Cerebellar nuclear complex (tissue), 1 donor: ENCODE measurements around the gene JTB.
A peak's percentile ranks its signal among the peaks of the same experiment; 100 is the strongest.
"Not testable (repeated sequence)": the region's sequence is repeated elsewhere in the genome, so short reads cannot be mapped to it uniquely, and the experiment has no call there.

Source experiments
- DNase-seq, 2 experiments: peaks; one replicate each; lab custom pipeline; 2025; lab: John Stamatoyannopoulos, UW

Gene JTB

DNA sequence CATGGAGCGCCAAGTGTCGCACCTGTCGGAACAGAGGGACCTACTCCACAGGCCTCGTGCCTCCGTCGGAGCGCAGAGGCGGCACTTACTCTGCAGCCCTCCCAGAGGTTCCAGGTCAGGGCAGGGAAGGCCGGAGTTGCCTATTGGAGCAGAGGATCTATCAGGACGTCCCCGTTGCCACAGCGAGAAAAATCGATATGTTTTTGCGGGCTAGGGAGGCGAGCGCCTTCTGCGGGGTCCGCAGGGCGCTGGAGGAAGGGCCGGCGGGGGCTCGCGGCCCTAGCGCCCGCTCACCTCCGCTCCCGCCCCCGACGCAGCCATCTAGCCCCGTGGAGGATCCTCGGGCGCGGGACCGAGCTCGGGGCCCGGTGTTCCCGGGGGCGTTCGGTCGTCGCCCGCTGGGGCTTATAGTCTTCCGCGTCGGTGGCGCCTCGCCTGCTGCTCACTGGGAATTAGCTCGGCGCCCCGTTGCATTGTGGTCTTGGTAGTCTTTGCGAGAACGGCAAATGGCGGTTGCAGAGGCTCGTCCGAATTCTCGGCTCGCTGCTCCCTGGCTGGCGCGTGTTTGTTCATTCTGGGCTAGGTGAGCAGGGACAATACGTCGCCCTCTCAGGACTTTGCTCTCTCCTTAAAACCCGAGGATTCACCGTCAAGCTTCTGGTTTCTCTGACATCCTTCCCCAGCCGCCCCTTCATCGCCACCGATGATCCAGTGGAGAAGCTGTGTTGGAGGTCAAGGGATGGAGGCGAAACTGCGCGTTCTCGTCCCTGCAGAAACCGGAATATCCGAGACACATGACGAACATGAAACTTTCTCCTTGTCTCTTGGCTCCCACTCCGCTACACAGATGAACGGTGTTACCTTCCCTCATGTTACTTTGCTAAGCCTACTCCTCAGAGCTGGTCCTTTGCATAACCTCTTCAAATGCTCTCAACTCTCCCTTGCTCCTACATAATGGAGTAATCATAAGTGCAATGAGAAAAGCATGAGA is at the start of gene JTB:
JTB (minus strand) TSS at position 425 of the 991 bp plus-strand sequence; CDS start at position 3, 422 bp downstream.
- peak in 1 of 2 experiments; percentile 69 for DNase-seq

DNA sequence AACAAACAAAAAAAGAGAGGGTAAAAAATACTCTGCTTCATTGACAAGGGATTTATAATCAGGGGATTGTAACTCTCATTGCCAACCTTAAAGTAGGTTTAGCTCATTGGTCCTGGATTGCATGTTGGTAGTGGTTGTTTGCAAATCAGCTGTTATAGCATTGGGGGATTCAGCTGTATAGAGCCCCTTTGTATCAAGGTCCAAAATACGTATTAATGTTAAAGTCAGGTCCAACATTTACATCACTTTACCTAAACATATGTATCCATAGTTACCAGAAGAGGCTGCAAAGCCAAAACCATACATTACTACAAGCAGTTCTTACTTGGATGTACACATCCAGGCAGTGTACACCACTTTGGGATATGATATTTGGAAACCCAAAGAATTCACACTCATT is 42.5 kb upstream of the JTB start:
- no peak for DNase-seq

DNA sequence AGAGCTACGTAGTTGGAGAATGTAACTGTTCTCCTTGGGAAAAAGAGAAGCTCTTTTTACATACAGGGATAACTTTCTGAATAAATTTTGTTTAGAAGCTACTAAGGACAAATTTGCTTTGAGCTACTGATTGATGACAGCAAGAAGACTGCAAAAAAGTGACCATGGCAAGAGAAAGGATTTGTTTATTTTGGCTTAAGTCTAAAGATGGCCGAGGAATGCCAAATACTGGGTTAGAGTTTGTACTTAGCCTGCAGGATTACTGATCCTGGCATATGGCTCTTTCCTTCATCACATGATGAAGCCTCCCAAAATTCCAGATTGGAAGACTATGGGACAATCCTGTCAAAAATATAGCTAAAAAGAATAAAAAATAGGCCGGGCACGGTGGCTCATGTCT is 41.8 kb upstream of the JTB start:
- DNase-seq, result no peak

DNA sequence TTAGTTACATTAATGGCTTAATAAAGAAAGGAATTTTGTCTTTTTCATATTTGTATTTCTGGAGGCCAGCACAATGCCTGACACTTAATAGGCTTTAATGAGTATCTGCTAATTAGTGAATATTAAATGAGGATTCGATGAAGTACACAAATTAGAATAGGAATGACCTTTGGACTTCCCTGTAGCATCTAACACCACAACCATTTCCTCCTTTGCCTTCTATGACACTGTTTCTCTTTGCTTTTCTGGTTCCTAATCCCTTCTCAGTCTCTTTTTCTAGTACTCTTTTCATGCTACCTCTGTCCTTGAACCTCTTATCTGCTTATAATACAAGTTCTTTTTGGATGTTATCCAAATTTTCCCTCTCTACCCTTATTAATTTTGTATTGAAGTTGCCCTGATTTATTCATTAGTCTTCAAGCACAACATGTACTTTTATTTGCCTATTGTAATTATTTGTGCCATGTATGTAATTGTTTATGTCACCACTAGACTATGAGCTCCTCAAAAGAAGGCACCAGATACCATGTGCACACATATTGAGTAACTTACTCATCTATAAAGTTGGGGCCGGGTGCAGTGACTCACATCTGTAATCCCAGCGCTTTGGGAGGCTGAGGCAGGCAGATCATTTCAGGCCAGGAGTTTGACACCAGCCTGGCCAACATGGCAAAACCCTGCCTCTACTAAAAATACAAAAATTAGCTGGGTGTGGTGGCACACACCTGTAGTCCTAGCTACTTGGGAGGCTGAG is 36.9 kb upstream of the JTB start:
- no peak for DNase-seq

GRCh38 chr1:154012543-154012942 is 35.1 kb upstream of the JTB start:
- DNase-seq, result not testable (repeated sequence)

- no peak for DNase-seq
These were observed 34.7 kb upstream of the JTB start for GRCh38 chr1:154012129-154012528.

DNA sequence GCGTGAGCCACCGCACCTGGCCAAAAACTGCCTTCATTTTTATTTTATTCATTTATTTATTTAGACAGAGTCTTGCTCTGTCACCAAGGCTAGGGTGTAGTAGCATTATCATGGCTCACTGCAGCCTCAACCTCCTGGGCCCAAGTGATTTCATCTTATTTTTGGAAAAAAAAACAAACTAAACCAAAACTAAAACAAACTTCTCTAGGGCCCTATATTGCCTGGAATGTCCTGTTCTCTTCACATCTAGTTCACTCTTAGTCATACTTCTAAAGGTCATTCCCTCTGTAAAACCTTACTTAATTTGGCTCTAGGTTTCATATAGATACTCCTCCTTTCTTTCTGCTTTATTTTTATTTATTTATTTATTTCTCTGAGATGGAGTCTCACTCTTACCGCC is 28.7 kb upstream of the JTB start:
- DNase-seq, result no peak

DNA sequence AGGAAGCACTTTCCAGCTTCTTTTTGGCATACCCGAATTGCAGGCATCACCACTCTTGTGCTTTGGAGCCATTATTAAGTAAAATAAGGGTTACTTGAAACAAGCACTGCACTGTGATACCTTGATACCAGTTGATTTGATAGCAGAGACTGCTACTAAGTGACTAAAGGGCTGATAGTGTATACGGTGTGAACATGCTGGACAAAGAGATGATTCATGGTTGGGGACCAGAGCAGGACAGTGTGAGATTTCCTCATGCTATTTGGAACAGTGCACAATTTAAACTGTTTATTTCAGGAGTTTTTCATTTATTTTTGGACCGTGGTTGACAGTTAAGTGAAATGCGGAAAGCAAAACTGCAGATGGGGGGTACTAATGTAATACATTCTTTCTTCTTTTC is 22.9 kb upstream of the JTB start:
- no peak for DNase-seq

DNA sequence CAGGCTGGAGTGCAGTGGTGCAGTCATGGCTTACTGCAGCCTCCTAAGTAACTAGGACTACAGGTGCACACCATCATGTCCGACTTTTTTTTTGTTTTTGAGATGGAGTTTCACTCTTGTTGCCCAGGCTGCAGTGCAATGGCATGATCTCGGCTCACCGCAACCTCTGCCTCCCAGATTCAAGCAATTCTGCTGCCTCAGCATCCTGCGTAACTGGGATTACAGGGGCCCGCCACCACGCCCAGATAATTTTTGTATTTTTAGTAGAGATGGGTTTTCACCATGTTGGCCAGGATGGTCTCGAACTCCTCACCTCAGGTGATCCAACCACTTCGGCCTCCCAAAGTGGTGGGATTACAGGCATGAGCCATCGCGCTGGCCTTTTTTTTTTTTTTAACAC is 19.4 kb upstream of the JTB start:
- not testable (repeated sequence) for DNase-seq

- no peak for DNase-seq
These were observed 18.2 kb upstream of the JTB start for GRCh38 chr1:153995640-153996039.

DNA sequence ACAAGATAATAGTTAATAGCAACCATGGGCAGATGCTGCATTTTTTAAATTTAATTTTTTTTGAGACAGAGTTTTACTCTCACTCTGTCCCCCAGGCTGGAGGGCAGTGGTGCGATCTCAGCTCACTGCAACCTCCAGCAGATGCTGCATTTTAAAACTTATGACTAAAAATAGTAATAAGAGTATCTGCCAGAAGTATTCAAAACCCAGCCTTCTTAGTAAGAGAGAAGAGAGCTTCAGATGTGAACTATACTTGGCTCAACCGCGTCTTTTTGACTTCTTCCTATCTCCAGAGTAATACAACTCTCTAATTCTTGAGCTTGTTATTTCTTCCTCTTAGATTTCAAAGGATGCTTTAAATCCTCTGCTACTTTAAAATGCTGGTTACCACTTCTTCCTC is 17.7 kb upstream of the JTB start:
- no peak for DNase-seq

DNA sequence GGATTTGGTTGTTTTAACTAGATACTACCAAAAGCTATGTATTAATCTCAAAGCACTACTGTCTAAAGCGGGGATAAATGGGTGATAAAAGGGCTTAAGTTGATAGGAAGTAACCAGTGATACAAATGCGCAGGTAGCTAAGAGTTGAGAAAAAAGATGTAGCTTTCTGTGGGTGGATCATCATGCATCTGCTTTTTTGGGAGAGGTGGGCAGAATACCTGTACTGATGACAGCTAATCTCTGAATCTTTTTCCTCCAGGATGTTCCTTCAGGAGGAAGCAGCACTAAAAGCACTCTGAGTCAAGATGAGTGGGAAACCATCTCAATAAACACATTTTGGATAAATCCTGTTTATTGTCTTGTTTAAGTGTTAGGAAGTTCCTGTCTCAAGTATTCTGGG is 14.3 kb upstream of the JTB start:
- no peak for DNase-seq

DNA sequence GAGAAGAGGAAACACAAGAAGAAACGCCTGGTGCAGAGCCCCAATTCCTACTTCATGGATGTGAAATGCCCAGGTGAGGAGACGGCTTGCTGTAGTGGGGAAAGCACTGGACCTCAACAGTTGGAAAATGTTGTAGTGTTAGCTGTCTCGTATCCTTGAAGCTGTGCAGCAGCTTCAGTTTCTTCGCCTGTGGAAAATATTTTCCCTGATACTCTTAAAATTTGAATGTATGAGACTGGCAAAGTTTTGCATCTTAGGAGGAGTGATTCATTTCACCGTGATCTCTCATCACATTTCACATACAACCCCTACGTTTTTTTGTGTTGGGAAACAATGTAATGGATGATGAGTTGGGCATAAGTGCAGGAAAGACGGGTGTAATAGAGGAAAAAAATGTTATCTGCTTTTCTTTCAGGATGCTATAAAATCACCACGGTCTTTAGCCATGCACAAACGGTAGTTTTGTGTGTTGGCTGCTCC is 13.7 kb upstream of the JTB start:
- no peak for DNase-seq

DNA sequence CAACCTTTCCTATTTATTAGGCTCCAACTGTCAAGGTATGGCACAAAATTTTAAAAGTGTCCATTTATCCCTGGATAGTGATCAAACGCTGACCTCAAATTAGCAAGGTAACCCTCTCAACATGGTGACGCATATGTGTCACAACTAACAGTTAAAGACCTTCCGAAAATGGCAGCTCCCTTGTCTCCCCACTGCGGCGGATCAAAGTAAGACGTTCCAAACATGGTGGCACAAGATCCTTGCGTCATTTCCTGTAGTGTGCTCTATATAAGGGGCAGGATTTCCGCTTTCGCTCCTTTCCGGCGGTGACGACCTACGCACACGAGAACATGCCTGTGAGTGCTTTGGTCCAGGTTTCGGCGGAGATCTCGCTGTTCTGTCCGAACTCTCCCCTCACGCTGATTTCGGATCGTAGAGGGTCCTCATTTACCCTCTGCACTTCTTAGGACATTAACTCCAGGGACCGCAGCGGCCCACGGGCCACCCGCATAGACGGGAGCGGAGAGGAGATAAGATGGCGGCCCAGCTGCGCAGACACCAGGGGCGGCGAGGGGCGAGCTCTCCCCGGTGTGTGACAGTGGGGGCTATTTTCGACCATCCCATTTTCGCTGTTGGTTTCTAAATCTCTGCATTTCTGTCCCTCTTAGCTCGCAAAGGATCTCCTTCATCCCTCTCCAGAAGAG is 13.1 kb upstream of the JTB start, which contains the start of gene RPS27:
RPS27 (plus strand) TSS at position 295 of the 683 bp plus-strand sequence; CDS start at position 330, 35 bp downstream.
- DNase-seq, result peak; percentile 85 to 98

DNA sequence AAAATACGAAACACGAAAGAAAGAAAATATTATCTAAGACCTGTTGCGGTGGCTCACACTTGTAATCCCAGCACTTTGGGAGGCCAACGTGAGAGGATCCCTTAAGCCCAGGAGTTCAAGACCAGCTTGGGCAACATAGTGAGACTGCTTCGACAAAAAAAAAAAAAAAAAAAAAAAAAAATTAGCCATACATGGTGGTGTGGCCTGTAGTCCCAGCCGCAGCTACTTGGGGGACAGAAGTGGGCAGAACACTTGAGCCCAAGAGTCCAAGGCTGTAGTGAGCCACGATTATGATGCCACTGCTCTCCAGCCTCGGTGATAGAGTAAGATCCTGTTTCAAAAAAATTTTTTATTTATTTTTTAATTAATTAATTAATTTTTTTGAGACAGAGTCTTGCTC is 10.1 kb upstream of the JTB start:
- no peak for DNase-seq

DNA sequence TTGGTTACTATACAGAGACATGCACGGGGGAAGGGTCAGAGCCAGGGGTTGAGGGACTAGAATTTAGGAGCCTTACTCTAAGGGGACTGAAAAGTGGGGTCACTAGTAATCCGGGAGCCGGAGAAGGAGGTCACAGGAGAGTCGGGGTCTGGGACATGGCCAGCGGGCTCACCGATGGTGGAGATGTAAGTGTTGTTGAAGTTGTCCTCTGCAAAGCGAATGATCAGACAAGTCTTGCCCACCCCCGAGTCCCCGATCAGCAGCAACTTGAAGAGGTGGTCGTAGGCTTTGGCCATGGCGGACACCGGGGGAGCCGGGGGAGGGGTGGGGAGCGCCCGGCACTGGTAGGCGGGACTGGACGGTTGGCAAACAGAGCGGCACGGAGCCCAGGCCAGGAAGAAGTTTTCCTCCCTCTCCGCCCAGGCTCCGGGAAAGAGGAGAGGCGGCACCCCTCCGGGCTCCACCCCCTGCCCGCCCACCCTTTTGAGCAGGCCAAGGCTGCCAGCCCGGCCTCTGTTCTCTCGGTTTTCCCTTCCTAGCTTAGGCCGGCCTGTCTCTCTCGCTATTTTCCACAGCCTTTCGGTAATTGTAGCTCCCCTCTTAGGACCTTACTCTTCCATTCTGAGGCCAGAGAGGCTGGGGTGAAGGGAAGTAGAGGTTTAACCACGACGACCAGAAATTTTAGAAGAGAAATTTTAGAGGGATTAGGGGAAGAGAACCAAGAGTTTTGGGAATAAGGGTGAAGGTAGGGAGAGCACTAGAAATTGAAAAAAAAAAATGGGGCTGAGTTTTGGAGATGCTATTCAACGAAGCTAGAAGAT is 8.7 kb upstream of the JTB start, which contains the start of gene RAB13:
RAB13 (minus strand) TSS at position 399 of the 821 bp plus-strand sequence; CDS start at position 296, 103 bp downstream.
- DNase-seq, result no peak

GRCh38 chr1:153985341-153985912 is 8.0 kb upstream of the JTB start:
- no peak for DNase-seq

- no peak for DNase-seq
These were observed 6.8 kb upstream of the JTB start for GRCh38 chr1:153984123-153984894.

- not testable (repeated sequence) for DNase-seq
These were observed 4.3 kb upstream of the JTB start for GRCh38 chr1:153981735-153982134.

DNA sequence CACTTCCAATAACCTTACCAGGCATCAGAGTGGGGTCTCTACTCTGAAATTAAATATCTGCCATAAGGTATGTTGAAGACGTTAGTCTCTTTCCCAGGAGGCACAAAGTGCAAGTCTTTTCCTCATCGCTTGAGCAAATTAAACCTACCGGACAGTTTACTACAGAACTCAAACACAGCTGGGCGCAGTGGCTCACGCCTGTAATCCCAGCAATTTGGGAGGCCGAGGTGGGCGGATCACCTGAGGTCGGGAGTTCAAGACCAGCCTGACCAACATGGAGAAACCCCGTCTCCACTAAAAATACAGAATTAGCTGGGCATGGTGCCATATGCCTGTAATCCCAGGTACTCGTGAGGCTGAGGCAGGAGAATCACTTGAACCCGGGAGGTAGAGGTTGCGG is 1.6 kb upstream of the JTB start:
- DNase-seq, result not testable (repeated sequence)
